Hepatocyte (in vitro differentiated cells): Measurements from ENCODE around the gene PAXX. TPM values are rescaled to one million over a fixed set of nuclear protein-coding genes. Genes with fewer than 3 reads are reported as not detected.

Experiments used
- DNase-seq: peaks from one replicate; pipeline ENCODE4 v3.0.0-alpha.2; 2016; ENCODE audit warnings: low spot score
- H2AFZ ChIP-seq: fragments of 200-600 bp; sonication (generic); 2 replicates; pipeline ENCODE4 v1.6.0; 2016; ENCODE audit warnings: antibody characterized with exemption, mild to moderate bottlenecking
- H3K27ac ChIP-seq: fragments of 200-600 bp; sonication (generic); 2 replicates; pipeline ENCODE4 v1.5.1; 2016; ENCODE audit warnings: mild to moderate bottlenecking
- H3K27me3 ChIP-seq: fragments of 200-600 bp; sonication (generic); 2 replicates; pipeline ENCODE4 v1.6.1; 2016
- H3K36me3 ChIP-seq: fragments of 200-600 bp; sonication (generic); replicated peaks from 2 replicates; pipeline ENCODE4 v1.5.1; 2016; ENCODE audit warnings: low read depth; ENCODE audit not compliant: insufficient read depth
- H3K4me1 ChIP-seq: fragments of 200-600 bp; sonication (generic); 2 replicates; pipeline ENCODE4 v1.5.1; 2016; ENCODE audit warnings: mild to moderate bottlenecking, moderate library complexity; ENCODE audit not compliant: insufficient read depth
- H3K4me2 ChIP-seq: fragments of 200-600 bp; sonication (generic); 2 replicates; pipeline ENCODE4 v1.6.0; 2016
- H3K4me3 ChIP-seq: fragments of 200-600 bp; sonication (generic); 2 replicates; pipeline ENCODE4 v1.5.1; 2016; ENCODE audit warnings: mild to moderate bottlenecking
- H3K79me2 ChIP-seq: fragments of 200-600 bp; sonication (generic); 2 replicates; pipeline ENCODE4 v1.6.0; 2017; ENCODE audit warnings: mild to moderate bottlenecking
- H3K9me2 ChIP-seq: fragments of 200-600 bp; sonication (generic); replicated peaks from 2 replicates; pipeline ENCODE4 v1.6.0; 2017; ENCODE audit warnings: mild to moderate bottlenecking; ENCODE audit not compliant: insufficient read depth
- H3K9me3 ChIP-seq: fragments of 200-600 bp; sonication (generic); 2 replicates; pipeline ENCODE4 v1.5.1; 2016; ENCODE audit warnings: low read depth, mild to moderate bottlenecking
- H4K20me1 ChIP-seq: fragments of 200-600 bp; sonication (generic); 2 replicates; pipeline ENCODE4 v1.6.0; 2016; ENCODE audit warnings: mild to moderate bottlenecking; ENCODE audit not compliant: insufficient read depth, poor library complexity, severe bottlenecking
- CTCF ChIP-seq: fragments of 200-600 bp; sonication (generic); IDR thresholded peaks from 2 replicates; pipeline ENCODE4 v1.5.1; 2016; ENCODE audit warnings: antibody characterized with exemption, mild to moderate bottlenecking; ENCODE audit not compliant: poor library complexity
- EZH2 ChIP-seq: fragments of 200-600 bp; sonication (generic); IDR thresholded peaks from 2 replicates; pipeline ENCODE4 v1.6.1; 2016; ENCODE audit warnings: antibody characterized with exemption, mild to moderate bottlenecking, borderline replicate concordance
- EZH2phosphoT487 ChIP-seq: fragments of 200-600 bp; sonication (generic); IDR thresholded peaks from one replicate; pipeline ENCODE4 v1.6.1; 2018; ENCODE audit warnings: antibody characterized with exemption, mild to moderate bottlenecking, low read depth, moderate library complexity; ENCODE audit not compliant: unreplicated experiment, severe bottlenecking
- WGBS: methylation state at CpG from one replicate; pipeline ENCODE4 v1.1.6; 2016; ENCODE audit warnings: low lambda C conversion rate; ENCODE audit errors: missing lambda C conversion rate; 5-methylcytosine and 5-hydroxymethylcytosine counted together
- polyA plus RNA-seq: library from polyadenylated mRNA; unstranded; fragments of >200 nt; fragmentation: Nextera tagmentation; extraction: Ambion mirVana; gene quantifications from 2 replicates; pipeline ENCODE4 v1.2.1, GENCODE V29; 2016
- total RNA-seq: library from RNA; depleted of rRNA; stranded (reverse); fragments of >200 nt; gene quantifications from 2 replicates; pipeline ENCODE4 v1.2.3, GENCODE V29; 2014

Gene PAXX
- total and polyA plus RNA-seq, 2 experiments from 2014 or later = 39.5 to 89.5 TPM

GRCh38 chr9:137026828-137027227 lies 34.6 kb downstream of the PAXX start:
- no peaks in the 10 kb centered on the region for H3K9me3 ChIP-seq
- no peaks in the 10 kb centered on the region for H3K9me2 ChIP-seq
- H3K4me2 ChIP-seq = peak overlapping the region; percentile 88
- H4K20me1 ChIP-seq = no peaks in the 10 kb centered on the region
- H3K27me3 ChIP-seq = no peaks in the 10 kb centered on the region
- no peak for DNase-seq
- WGBS = 94% methylated on average over 4 of the region's 4 CpGs
- H3K79me2 ChIP-seq = no peaks in the 10 kb centered on the region
- H3K4me3 ChIP-seq = no peak overlapping the region
- H3K36me3 ChIP-seq = no peaks in the 10 kb centered on the region
- peaks cover 20% of the 10 kb centered on the region for H3K4me1 ChIP-seq
- no peak for TF ChIP-seq EZH2phosphoT487
- no peak for TF ChIP-seq CTCF
- no peak for TF ChIP-seq EZH2
- H2AFZ ChIP-seq = no peak overlapping the region
- no peak overlapping the region for H3K27ac ChIP-seq

GRCh38 chr9:137027369-137028262 lies 35.4 kb downstream of the PAXX start, which contains the start of gene ABCA2:
Gene ABCA2, minus strand, starts transcription at chr9:137028237. Its CDS starts 97 bp downstream, at chr9:137028140.
- TF ChIP-seq EZH2phosphoT487 = no peak
- TF ChIP-seq CTCF = no peak
- TF ChIP-seq EZH2 = no peak
- H3K9me3 ChIP-seq = no peaks in the 10 kb centered on the region
- H3K4me1 ChIP-seq = peaks cover 20% of the 10 kb centered on the region
- H4K20me1 ChIP-seq = no peaks in the 10 kb centered on the region
- no peaks in the 10 kb centered on the region for H3K27me3 ChIP-seq
- no peaks in the 10 kb centered on the region for H3K79me2 ChIP-seq
- H3K27ac ChIP-seq = peak within 1 kb of the TSS; percentile 72
- H3K4me2 ChIP-seq = peak within 1 kb of the TSS; percentile 100
- no peaks in the 10 kb centered on the region for H3K36me3 ChIP-seq
- DNase-seq = peak; percentile 64
- WGBS = 16% methylated on average over 31 of the region's 95 CpGs
- peak within 1 kb of the TSS; percentile 85 for H3K4me3 ChIP-seq
- H2AFZ ChIP-seq = peak within 1 kb of the TSS; percentile 100
- no peaks in the 10 kb centered on the region for H3K9me2 ChIP-seq

GRCh38 chr9:137028263-137029057 lies 36.2 kb downstream of the PAXX start:
- Histone ChIP-seq H3K9me2 (no peaks in the 10 kb centered on the region), H3K4me3 (peak overlapping the region; percentile 85), H3K4me1 (peaks cover 20% of the 10 kb centered on the region), H2AFZ (peak overlapping the region; percentile 100), H3K79me2 (no peaks in the 10 kb centered on the region), H4K20me1 (no peaks in the 10 kb centered on the region), H3K4me2 (peak overlapping the region; percentile 100), H3K27me3 (no peaks in the 10 kb centered on the region), H3K36me3 (no peaks in the 10 kb centered on the region), H3K9me3 (no peaks in the 10 kb centered on the region), H3K27ac (peak overlapping the region; percentile 72)
- peak; percentile 42 for TF ChIP-seq CTCF
- no peak for TF ChIP-seq EZH2
- 3% methylated on average over 81 of the region's 98 CpGs for WGBS
- DNase-seq = peak; percentile 91
